IgD-negative memory B cell (primary cell): ENCODE data around the gene LDLRAD3. TPM values are rescaled to one million over a fixed set of nuclear protein-coding genes. Genes with fewer than 3 reads are reported as not detected.
"Not testable (repeated sequence)": the region's sequence is repeated elsewhere in the genome, so short reads cannot be mapped to it uniquely, and the experiment has no call there.

Source experiments
- H3K27ac Mint-ChIP-seq, 3 donors: one replicate each; pipeline ENCODE4 v1.8.0; 2020 to 2022; ENCODE audit warnings: mild to moderate bottlenecking in 3 of 3, mixed read lengths in 3 of 3, moderate library complexity in 1 of 3
- H3K27me3 Mint-ChIP-seq: one replicate; pipeline ENCODE4 v1.8.0; 2021; ENCODE audit warnings: mixed read lengths
- H3K36me3 Mint-ChIP-seq: one replicate; pipeline ENCODE4 v1.8.0; 2020; ENCODE audit warnings: mild to moderate bottlenecking, mixed read lengths
- H3K4me1 Mint-ChIP-seq, 3 donors: one replicate each; pipeline ENCODE4 v1.8.0; 2020 to 2022; ENCODE audit warnings: mixed read lengths in 3 of 3, mild to moderate bottlenecking in 1 of 3
- H3K4me3 Mint-ChIP-seq, 4 donors: one replicate each; pipeline ENCODE4 v1.8.0; 2020 to 2022; ENCODE audit warnings: mild to moderate bottlenecking in 4 of 4, mixed read lengths in 4 of 4, moderate library complexity in 3 of 4
- H3K9me3 Mint-ChIP-seq, 3 donors: one replicate each; pipeline ENCODE4 v1.8.0; 2020 to 2021; ENCODE audit warnings: mixed read lengths in 3 of 3, mild to moderate bottlenecking in 1 of 3
- polyA plus RNA-seq: library from polyadenylated mRNA; unstranded; fragments of 300-500 nt; fragmentation: Illumina TruSeq; gene quantifications from one replicate; pipeline ENCODE4 v1.2.3, GENCODE V29; 2021

The LDLRAD3 gene
- polyA plus RNA-seq, 1 donor from 2014 or later, result not detected

DNA sequence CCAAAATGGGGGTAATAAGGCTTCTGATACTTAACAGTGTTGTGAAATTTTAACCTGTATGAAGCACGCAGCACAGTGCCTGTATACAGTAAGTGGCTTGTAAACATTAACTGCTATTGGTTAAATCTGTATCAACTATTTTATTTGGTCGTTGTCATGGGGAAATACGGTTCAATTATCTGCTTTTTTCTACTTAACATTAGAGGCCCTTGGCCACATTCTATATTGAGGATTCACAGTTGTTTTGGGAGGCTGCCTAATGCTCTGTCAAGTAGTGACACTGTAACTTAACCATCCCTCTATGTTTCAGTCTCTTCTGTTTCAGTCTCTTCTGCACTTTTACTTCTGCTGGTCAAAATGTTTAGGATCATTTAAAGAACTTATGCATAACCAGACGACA, 95.6 kb downstream of the LDLRAD3 start:
- Mint-ChIP-seq H3K9me3 (no peaks in the 10 kb centered on the region), H3K4me1 (no peaks in the 10 kb centered on the region), H3K36me3 (no peaks in the 10 kb centered on the region), H3K27me3 (peaks cover 4% of the 10 kb centered on the region), H3K4me3 (no peak overlapping the region), H3K27ac (no peak overlapping the region)

DNA sequence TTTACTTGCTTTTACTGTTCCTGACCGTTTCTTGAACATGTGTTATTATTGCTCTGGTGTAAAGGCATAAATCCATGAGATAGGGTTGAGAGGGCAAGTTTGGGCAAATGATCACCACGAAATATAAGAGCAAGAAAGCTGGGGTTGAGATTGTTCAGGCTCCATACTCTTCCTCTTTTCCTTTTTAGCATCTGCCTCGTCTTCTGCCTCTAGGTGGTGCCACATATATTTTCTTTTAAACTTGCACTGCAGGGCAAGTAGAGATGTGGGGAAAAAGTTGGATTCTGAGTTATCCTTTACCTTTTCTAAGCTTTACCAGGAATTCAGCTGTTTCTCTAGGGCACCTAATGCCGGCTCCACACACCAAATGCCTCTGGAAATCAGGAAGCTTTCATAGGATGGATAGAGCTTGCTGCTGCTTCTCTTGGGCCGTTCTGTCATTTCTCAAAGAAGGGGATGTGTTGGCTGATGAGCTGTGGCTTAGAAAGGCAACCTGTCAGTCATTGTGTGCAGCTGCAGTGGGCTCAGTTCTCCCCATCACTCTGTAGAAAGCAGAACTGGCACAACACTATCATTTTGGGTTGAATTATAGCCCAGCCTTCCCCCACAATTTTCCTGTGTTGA, 98.2 kb downstream of the LDLRAD3 start:
- H3K27ac Mint-ChIP-seq, result no peak overlapping the region
- peaks cover 0 to 4% (median 2%) of the 10 kb centered on the region in 3 donors for H3K9me3 Mint-ChIP-seq
- H3K27me3 Mint-ChIP-seq, result peaks cover 6% of the 10 kb centered on the region
- H3K4me3 Mint-ChIP-seq, result no peak overlapping the region
- no peaks in the 10 kb centered on the region for H3K36me3 Mint-ChIP-seq
- no peaks in the 10 kb centered on the region for H3K4me1 Mint-ChIP-seq

DNA sequence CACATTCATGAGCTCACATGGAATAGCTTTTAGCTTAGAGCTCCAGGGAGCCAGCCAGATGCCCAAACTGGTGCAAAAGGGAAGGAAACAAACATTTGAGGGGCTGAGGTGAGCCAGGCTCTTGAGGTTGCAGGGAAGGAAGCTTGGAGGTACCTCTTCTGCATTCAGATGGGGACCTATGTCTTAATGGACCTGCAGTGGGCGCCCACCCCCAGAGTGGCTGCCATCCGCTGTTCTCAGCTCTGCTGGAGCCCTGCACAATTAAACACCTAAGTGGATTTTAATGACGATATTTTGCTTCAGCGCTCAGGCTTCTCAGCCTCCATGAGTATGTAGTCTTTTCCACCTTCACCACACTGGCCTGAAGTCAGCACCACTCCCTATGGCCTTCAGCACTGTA, 100.8 kb downstream of the LDLRAD3 start:
- Mint-ChIP-seq H3K4me3 (no peak overlapping the region), H3K9me3 (peaks cover 0 to 4% (median 2%) of the 10 kb centered on the region in 3 donors), H3K27ac (no peak overlapping the region), H3K4me1 (no peaks in the 10 kb centered on the region), H3K36me3 (no peaks in the 10 kb centered on the region), H3K27me3 (peaks cover 5% of the 10 kb centered on the region)

DNA sequence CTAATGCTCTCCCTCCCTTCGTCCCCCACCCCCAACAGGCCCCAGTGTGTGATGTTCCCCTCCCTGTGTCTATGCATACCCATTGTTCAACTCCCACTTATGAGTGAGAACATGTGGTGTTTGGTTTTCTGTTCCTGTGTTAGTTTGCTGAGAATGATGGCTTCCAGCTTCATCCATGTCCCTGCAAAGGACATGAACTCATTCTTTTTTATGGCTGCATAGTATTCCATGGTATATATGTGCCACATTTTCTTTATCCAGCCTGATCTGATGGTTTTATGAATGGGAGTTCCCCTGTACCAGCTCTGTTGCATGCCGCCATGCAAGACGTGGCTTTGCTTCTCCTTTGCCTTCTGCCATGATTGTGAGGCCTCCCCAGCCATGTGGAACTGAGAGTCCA, 102.1 kb downstream of the LDLRAD3 start:
- not testable (repeated sequence) for H3K27ac Mint-ChIP-seq, H3K36me3 Mint-ChIP-seq

DNA sequence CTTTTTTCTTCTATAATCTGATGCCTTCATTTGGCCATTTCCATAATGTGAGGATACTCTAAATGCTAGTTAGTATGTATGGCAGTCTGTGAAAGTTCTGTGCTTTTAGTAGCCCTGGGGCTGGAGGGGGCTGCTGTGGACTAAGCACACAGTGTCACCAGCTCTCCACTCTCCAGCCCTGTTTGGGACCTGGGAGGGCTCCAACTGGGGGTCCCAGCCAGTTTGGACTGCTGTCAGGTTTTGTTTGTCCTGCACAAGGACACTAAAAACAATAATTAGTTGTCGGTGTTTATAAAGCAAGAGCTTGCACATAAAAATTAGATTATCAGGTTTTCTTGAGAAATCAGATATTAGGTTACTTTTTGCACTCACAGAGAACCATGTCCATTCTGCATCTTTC, 103.1 kb downstream of the LDLRAD3 start:
- Mint-ChIP-seq H3K36me3 (no peaks in the 10 kb centered on the region), H3K4me3 (no peak overlapping the region)

More for the DNA sequence above, 102.1 kb downstream of the LDLRAD3 start:
- H3K4me3 Mint-ChIP-seq, H3K9me3 Mint-ChIP-seq, H3K27me3 Mint-ChIP-seq, H3K4me1 Mint-ChIP-seq: not testable (repeated sequence)

DNA sequence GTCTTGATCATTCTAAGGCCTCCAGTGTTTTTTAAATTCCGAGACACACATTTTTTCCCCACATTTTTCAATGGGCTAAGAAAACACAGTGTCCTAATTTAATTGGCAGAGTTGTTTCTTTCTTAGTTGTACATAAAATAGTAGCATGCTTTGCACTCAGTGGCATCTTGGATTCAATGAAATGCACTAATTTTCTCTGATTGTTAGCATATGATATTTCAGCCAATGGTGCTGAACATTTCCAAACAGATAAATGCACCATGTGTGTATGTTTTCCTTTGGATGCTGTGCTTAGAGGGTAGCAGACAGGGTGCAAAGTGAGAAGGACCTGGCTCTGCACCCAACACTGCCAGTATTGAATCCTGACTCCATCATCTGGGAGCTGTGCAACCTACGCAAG, 103.5 kb downstream of the LDLRAD3 start:
- H3K4me3 Mint-ChIP-seq, result no peak overlapping the region
- peaks cover 0 to 9% (median 2%) of the 10 kb centered on the region in 3 donors for H3K9me3 Mint-ChIP-seq
- H3K4me1 Mint-ChIP-seq, result peaks cover 0 to 1% (median 0%) of the 10 kb centered on the region in 3 donors
- H3K36me3 Mint-ChIP-seq, result no peaks in the 10 kb centered on the region
- H3K27me3 Mint-ChIP-seq, result peaks cover 4% of the 10 kb centered on the region
- no peak overlapping the region for H3K27ac Mint-ChIP-seq

More for the DNA sequence above, 103.1 kb downstream of the LDLRAD3 start:
- no peak overlapping the region for H3K27ac Mint-ChIP-seq
- H3K9me3 Mint-ChIP-seq, result peaks cover 0 to 9% (median 2%) of the 10 kb centered on the region in 3 donors
- H3K27me3 Mint-ChIP-seq, result peaks cover 4% of the 10 kb centered on the region
- peaks cover 0 to 1% (median 0%) of the 10 kb centered on the region in 3 donors for H3K4me1 Mint-ChIP-seq

DNA sequence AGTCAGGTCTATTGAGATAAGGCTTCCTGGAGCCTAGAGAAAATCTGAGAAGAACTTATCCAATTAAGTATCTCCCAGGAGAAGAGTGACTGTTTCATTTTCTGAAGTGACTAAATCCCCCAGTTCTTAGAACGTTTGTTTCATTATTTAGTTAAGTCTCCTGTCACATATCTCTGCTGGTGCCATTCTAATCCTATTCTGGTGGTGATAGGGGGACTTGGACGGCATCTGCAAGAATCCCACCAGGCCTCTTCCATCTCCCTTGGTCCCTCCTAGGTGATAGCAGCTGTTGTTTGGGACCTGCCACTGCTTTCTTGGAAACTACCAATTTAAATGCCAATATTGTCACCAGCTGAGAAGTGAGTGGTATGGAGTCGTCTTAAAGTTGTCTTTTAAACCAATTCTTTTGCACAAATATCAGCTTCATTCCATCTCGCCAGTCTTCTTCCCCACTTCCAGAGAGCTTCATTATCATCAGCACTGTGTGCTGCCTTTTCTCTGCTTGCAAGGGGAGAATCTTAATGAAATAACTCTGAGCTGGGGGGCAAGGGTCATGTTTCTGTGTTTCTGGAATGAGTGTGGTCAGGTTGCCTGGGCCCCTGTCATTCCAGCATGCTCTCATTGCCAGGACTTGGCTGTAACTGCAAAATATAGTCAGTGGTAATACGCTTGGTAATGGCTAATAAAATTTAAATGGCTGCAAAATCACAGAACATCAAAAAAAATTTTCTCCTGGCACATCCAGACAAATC, 104.8 kb downstream of the LDLRAD3 start:
- peaks cover 0 to 9% (median 2%) of the 10 kb centered on the region in 3 donors for H3K9me3 Mint-ChIP-seq
- no peaks in the 10 kb centered on the region for H3K36me3 Mint-ChIP-seq
- peaks cover 0 to 1% (median 0%) of the 10 kb centered on the region in 3 donors for H3K4me1 Mint-ChIP-seq
- H3K27me3 Mint-ChIP-seq, result peaks cover 4% of the 10 kb centered on the region
- no peak overlapping the region for H3K27ac Mint-ChIP-seq
- no peak overlapping the region for H3K4me3 Mint-ChIP-seq

DNA sequence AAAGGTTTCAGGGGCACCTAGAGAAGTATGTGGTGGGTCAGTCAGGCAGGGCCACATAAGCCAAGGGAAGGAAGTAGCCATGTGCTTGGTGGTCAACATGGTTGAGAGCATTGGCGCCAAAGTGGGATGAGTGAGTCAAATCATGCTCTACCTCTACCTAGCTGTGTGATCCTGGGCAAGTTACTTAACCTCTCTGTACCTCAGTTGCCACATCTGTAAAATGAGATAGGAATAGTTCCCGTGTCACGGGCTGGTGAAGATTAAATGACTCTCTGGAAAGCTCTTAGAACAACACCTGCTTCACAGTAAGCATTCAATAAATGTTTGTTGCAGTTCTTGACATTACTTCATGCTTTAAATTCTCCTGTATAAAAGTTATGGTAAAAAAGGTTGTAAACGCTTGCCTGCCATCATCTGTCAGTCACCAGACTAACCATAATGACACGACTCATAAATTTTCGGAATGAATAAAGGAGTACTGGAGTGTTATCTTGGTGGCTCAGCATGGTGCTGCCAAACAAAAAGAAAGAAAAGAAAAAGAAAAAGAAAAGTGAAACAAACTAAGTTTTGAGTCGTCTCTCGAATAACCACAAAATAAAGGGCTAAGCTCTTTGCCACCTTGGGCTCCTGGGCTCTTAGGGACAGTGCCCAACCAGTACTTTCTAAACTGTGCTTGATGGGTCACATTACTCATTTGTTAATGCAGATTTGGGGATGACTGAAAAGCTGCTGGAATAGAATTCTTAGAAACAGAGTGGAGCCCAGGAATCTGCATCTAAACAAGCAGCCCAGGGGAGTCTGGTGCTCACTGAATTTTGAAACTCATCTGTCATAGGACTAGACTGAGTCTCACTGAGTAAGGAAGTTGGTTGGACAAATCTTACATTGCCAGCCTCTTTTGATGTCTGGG, 107.6 kb downstream of the LDLRAD3 start:
- H3K27me3 Mint-ChIP-seq, result peaks cover 3% of the 10 kb centered on the region
- no peak overlapping the region for H3K4me3 Mint-ChIP-seq
- no peak overlapping the region for H3K27ac Mint-ChIP-seq
- peaks cover 0 to 6% (median 3%) of the 10 kb centered on the region in 3 donors for H3K9me3 Mint-ChIP-seq
- peaks cover 0 to 1% (median 0%) of the 10 kb centered on the region in 3 donors for H3K4me1 Mint-ChIP-seq
- no peaks in the 10 kb centered on the region for H3K36me3 Mint-ChIP-seq

DNA sequence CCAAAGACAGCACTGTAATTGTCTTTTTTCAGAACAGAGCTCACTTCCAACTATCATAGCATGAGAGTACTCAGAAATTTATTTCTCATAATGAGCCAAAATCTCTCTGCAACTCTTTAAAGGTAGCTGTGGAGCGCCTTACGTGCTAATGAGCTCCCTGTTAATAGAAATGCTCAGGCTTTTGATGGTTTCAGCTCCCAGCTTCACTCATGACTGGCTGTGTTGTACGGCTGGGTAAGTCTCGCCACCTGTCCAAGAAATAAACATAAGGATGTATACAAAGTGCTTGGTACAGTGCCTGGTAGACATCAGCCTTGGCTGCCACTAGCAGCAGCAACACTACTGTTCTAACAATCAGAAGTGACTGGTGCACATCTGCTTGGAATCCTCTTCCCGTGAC, 109.4 kb downstream of the LDLRAD3 start:
- H3K4me3 Mint-ChIP-seq, result no peak overlapping the region
- peaks cover 0 to 5% (median 3%) of the 10 kb centered on the region in 3 donors for H3K9me3 Mint-ChIP-seq
- peaks cover 0 to 1% (median 0%) of the 10 kb centered on the region in 3 donors for H3K4me1 Mint-ChIP-seq
- H3K27me3 Mint-ChIP-seq, result peaks cover 3% of the 10 kb centered on the region
- no peak overlapping the region for H3K27ac Mint-ChIP-seq
- no peaks in the 10 kb centered on the region for H3K36me3 Mint-ChIP-seq

DNA sequence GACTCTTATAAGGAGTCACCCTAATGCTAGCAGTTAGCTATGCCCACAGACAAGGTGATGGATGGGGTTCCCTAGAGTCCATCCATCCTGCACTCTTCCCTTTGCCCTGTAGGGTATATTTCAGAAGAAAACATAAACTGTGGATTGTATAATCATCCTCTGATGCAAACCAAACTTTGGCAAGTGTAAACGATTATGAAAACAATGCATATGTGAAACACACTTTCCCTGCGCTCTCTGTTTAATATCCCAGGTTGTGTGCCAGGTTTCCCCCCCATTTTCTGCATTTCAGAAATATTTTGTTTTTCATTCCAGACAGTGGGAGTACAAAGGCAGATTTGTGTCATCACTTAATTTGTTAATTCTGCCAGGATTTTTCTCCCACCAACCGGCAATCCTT, 110.0 kb downstream of the LDLRAD3 start:
- no peak overlapping the region for H3K4me3 Mint-ChIP-seq
- peaks cover 0 to 5% (median 3%) of the 10 kb centered on the region in 3 donors for H3K9me3 Mint-ChIP-seq
- peaks cover 0 to 1% (median 0%) of the 10 kb centered on the region in 3 donors for H3K4me1 Mint-ChIP-seq
- no peaks in the 10 kb centered on the region for H3K36me3 Mint-ChIP-seq
- no peak overlapping the region for H3K27ac Mint-ChIP-seq
- peaks cover 3% of the 10 kb centered on the region for H3K27me3 Mint-ChIP-seq

DNA sequence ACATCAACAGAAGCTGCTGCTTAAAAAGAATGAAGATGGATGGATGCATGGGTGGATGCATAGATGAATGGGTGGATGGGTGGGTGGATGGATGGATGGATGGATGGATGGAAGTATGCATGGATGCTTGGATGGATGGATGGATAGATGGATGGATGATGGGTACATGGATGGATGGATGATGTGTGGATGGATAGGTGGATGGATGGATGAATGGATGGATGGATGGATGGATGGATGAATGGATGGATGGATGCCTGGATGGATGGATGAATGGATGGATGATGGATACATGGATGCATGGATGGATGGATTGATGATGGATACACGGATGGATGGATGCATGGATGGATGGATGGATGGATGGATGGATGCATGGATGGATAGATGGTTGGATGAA, 110.8 kb downstream of the LDLRAD3 start:
- H3K27ac Mint-ChIP-seq, result no peak overlapping the region
- H3K4me3 Mint-ChIP-seq, result no peak overlapping the region
- H3K9me3 Mint-ChIP-seq, result peaks cover 2 to 8% (median 3%) of the 10 kb centered on the region in 3 donors
- peaks cover 3% of the 10 kb centered on the region for H3K27me3 Mint-ChIP-seq
- H3K4me1 Mint-ChIP-seq, result peaks cover 0 to 1% (median 0%) of the 10 kb centered on the region in 3 donors
- no peaks in the 10 kb centered on the region for H3K36me3 Mint-ChIP-seq

DNA sequence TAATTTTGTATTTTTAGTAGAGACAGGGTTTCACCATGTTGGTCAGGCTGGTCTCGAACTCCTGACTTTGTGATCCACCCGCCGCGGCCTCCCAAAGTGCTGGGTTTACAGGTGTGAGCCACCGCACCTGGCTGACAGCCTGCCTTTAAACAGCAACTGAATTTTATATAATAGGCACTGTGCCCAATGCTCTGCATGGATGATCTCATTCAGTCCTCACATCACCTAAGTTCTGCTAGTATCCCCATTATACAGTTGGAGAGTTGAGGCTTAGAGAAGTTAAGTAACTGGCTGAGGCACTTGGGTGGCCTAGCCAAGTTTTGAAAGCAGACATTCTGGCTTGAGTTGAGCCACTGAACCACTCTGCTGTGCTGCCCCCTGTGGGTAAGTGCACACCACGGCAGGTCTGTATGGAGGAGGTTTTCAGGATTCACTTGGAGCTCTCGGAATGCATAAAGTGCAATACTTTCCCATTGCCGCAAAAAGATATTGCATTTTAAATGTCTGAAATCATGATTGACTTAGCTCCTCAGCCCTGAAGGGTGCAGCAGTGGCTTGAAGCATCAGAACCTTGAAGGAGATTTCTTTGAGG, 112.4 kb downstream of the LDLRAD3 start:
- Mint-ChIP-seq H3K27me3 (peaks cover 1% of the 10 kb centered on the region), H3K9me3 (peaks cover 3 to 9% (median 5%) of the 10 kb centered on the region in 3 donors), H3K4me1 (no peaks in the 10 kb centered on the region), H3K27ac (no peak overlapping the region), H3K4me3 (no peak overlapping the region), H3K36me3 (no peaks in the 10 kb centered on the region)

DNA sequence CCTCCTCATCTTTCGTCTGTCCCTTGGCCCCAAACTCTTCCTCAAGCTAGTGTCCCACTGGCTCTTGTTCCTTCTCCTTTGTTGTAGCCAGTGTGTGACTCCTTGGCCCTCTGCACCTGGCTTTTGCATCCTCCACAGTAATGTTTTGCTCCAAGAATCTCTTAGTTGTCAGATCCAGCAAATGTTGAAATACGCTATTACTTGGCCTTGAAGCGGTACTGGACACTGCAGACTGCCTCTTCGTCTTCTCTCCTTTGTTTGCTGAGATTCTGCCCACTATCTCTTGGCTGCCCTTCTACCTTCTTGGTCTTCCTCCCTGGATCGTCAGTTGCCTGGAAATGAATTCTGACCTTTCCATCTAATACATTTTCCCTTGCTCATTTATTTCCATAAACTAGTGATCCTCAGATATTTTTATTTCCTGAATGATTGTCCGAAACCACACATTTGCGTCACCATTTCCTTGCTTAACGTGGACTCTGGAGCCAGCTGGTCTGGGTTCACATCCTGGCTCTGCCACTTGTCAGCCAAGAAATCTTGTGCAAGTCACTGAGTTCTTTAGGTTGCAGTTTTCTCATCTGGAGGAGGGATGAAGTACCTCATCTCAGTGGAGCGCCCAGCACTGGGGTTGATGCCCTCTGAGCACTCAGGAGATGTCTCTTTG, 113.6 kb downstream of the LDLRAD3 start:
- Mint-ChIP-seq H3K27ac (no peak overlapping the region), H3K27me3 (peaks cover 1% of the 10 kb centered on the region), H3K9me3 (peaks cover 3 to 14% (median 5%) of the 10 kb centered on the region in 3 donors), H3K4me1 (no peaks in the 10 kb centered on the region), H3K4me3 (no peak overlapping the region), H3K36me3 (no peaks in the 10 kb centered on the region)

DNA sequence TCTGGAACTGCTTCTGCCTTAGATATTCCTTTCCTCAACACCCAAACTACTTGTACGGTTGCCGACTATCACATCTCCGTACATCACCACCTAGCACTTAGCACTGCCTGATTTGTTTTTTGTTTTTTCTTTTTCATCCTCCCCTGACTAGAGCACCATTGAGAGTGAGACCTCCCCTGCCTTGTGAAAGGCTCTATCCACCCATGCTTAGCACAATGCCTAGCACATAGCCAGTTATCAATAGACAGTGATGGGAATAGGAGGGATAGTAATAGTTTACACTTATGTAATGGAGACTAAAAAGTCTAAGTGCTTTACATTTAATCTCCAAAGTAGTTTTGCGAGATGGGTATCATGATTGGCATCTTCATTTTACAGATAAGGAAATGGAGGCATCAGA, 115.8 kb downstream of the LDLRAD3 start:
- peaks cover 1% of the 10 kb centered on the region for H3K27me3 Mint-ChIP-seq
- H3K4me1 Mint-ChIP-seq, result no peaks in the 10 kb centered on the region
- no peak overlapping the region for H3K27ac Mint-ChIP-seq
- H3K9me3 Mint-ChIP-seq, result peaks cover 1 to 21% (median 5%) of the 10 kb centered on the region in 3 donors
- no peaks in the 10 kb centered on the region for H3K36me3 Mint-ChIP-seq
- no peak overlapping the region for H3K4me3 Mint-ChIP-seq
